ENCODE measurements around the gene DAB2IP.
"Not testable (repeated sequence)": the region's sequence is repeated elsewhere in the genome, so short reads cannot be mapped to it uniquely, and the experiment has no call there.

DAB2IP gene

GRCh38 chr9:121731090-121731489 lies 79.7 kb downstream of the DAB2IP start:
- DNase-seq = no peak

GRCh38 chr9:121731919-121732318 lies 80.5 kb downstream of the DAB2IP start:
- no peak for DNase-seq

- no peak for DNase-seq
These were observed 81.0 kb downstream of the DAB2IP start for GRCh38 chr9:121732389-121732788.

- DNase-seq = no peak
These were observed 81.5 kb downstream of the DAB2IP start for GRCh38 chr9:121732886-121733285.

GRCh38 chr9:121734465-121734864 lies 83.0 kb downstream of the DAB2IP start:
- no peak for DNase-seq

GRCh38 chr9:121735065-121735792 lies 83.8 kb downstream of the DAB2IP start:
- DNase-seq = no peak

GRCh38 chr9:121735793-121736770 lies 84.6 kb downstream of the DAB2IP start:
- no peak for DNase-seq

GRCh38 chr9:121736934-121737462 lies 85.6 kb downstream of the DAB2IP start:
- DNase-seq = no peak

GRCh38 chr9:121737481-121737931 lies 86.1 kb downstream of the DAB2IP start:
- no peak for DNase-seq

- no peak for DNase-seq
These were observed 87.0 kb downstream of the DAB2IP start for GRCh38 chr9:121738411-121738810.

- DNase-seq = no peak
These were observed 87.5 kb downstream of the DAB2IP start for GRCh38 chr9:121738968-121739367.

- DNase-seq = no peak
These were observed 88.5 kb downstream of the DAB2IP start for GRCh38 chr9:121739971-121740370.

- no peak for DNase-seq
These were observed 89.9 kb downstream of the DAB2IP start for GRCh38 chr9:121741228-121741918.

- not testable (repeated sequence) for DNase-seq
These were observed 90.5 kb downstream of the DAB2IP start for GRCh38 chr9:121741919-121742283.

- no peak for DNase-seq
These were observed 91.5 kb downstream of the DAB2IP start for GRCh38 chr9:121742923-121743322.

- no peak for DNase-seq
These were observed 92.1 kb downstream of the DAB2IP start for GRCh38 chr9:121743441-121744001.

GRCh38 chr9:121744002-121744686 lies 92.7 kb downstream of the DAB2IP start:
- no peak for DNase-seq

GRCh38 chr9:121744687-121745395 lies 93.4 kb downstream of the DAB2IP start:
- no peak for DNase-seq

- no peak for DNase-seq
These were observed 93.9 kb downstream of the DAB2IP start for GRCh38 chr9:121745396-121745695.

- DNase-seq = no peak
These were observed 95.0 kb downstream of the DAB2IP start for GRCh38 chr9:121746411-121746810.

GRCh38 chr9:121746866-121747265 lies 95.4 kb downstream of the DAB2IP start:
- DNase-seq = no peak
